DMS153 treated with DMSO at 0.1 percent for 48 hours (cell line): ENCODE measurements around the gene KCNH5.

Experiments used
- DNase-seq: peaks from one replicate; lab custom pipeline; 2025; ENCODE audit not compliant: unreplicated experiment; lab: John Stamatoyannopoulos, UW

The KCNH5 gene

GRCh38 chr14:62682208-62682607, 363.1 kb downstream of the KCNH5 start:
- DNase-seq: no peak

- DNase-seq: no peak
Measured at GRCh38 chr14:62674563-62675237, 370.6 kb downstream of the KCNH5 start.

- DNase-seq: no peak
Measured at GRCh38 chr14:62673014-62673755, 372.1 kb downstream of the KCNH5 start.

- DNase-seq: no peak
Measured at GRCh38 chr14:62670526-62670925, 374.7 kb downstream of the KCNH5 start.

GRCh38 chr14:62667421-62667914, 377.8 kb downstream of the KCNH5 start:
- no peak for DNase-seq

GRCh38 chr14:62665286-62665685, 380.0 kb downstream of the KCNH5 start:
- no peak for DNase-seq

- no peak for DNase-seq
Measured at GRCh38 chr14:62663456-62663821, 381.8 kb downstream of the KCNH5 start.

GRCh38 chr14:62662811-62663455, 382.3 kb downstream of the KCNH5 start:
- DNase-seq: no peak

- no peak for DNase-seq
Measured at GRCh38 chr14:62661818-62662217, 383.4 kb downstream of the KCNH5 start.

GRCh38 chr14:62658631-62659030, 386.6 kb downstream of the KCNH5 start:
- DNase-seq: no peak

GRCh38 chr14:62657376-62657775, 387.9 kb downstream of the KCNH5 start:
- DNase-seq: no peak

- DNase-seq: no peak
Measured at GRCh38 chr14:62655166-62655565, 390.1 kb downstream of the KCNH5 start.

GRCh38 chr14:62654641-62655040, 390.6 kb downstream of the KCNH5 start:
- no peak for DNase-seq
